ENCODE measurements around the gene FOXG1.

- TF ChIP-seq POLR2A (IDR thresholded peaks at IDR 0.05) = no peak
- TF ChIP-seq, protein P1, sequence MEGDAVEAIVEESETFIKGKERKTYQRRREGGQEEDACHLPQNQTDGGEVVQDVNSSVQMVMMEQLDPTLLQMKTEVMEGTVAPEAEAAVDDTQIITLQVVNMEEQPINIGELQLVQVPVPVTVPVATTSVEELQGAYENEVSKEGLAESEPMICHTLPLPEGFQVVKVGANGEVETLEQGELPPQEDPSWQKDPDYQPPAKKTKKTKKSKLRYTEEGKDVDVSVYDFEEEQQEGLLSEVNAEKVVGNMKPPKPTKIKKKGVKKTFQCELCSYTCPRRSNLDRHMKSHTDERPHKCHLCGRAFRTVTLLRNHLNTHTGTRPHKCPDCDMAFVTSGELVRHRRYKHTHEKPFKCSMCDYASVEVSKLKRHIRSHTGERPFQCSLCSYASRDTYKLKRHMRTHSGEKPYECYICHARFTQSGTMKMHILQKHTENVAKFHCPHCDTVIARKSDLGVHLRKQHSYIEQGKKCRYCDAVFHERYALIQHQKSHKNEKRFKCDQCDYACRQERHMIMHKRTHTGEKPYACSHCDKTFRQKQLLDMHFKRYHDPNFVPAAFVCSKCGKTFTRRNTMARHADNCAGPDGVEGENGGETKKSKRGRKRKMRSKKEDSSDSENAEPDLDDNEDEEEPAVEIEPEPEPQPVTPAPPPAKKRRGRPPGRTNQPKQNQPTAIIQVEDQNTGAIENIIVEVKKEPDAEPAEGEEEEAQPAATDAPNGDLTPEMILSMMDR (IDR thresholded peaks at IDR 0.05) = no peak
Observed at GRCh38 chr14:28744126-28744525, 22.5 kb upstream of the FOXG1 start.
